ENCODE results near the gene MT3. TPM values are rescaled to one million over a fixed set of nuclear protein-coding genes. Genes with fewer than 3 reads are reported as not detected.

Gene MT3
- total and polyA plus RNA-seq, 2 of the 13 experiments (the other 11 are each of a cell fraction or from before 2014, with no cell fraction given) = not detected

- TF ChIP-seq ZNF512B (CRISPR knock-in tag; IDR thresholded peaks at IDR 0.05; ENCODE audit: borderline replicate concordance) (no peak), MBNL3 (CRISPR knock-in tag; conservative IDR thresholded peaks at IDR 0.05) (no peak), MTF1 (CRISPR knock-in tag; IDR thresholded peaks at IDR 0.05) (no peak), NFATC3 (CRISPR knock-in tag; IDR thresholded peaks at IDR 0.05) (no peak), RARA (CRISPR knock-in tag; IDR thresholded peaks at IDR 0.05) (no peak), ZNF3 (CRISPR knock-in tag; IDR thresholded peaks at IDR 0.05) (no peak), MLX (CRISPR knock-in tag; IDR thresholded peaks at IDR 0.05) (no peak), TP53 (CRISPR knock-in tag; conservative IDR thresholded peaks at IDR 0.05) (no peak), KLF13 (CRISPR knock-in tag; IDR thresholded peaks at IDR 0.05) (no peak), REL (CRISPR knock-in tag; conservative IDR thresholded peaks at IDR 0.05) (0 out of 2 replicates have a peak, but pooled peaks have one; percentile 25), GABPB1 (CRISPR knock-in tag; IDR thresholded peaks at IDR 0.05) (no peak; the same call in 1 of the 2 replicates), ZC3H4 (CRISPR knock-in tag; IDR thresholded peaks at IDR 0.05; ENCODE audit: borderline replicate concordance) (no peak), ZNF34 (CRISPR knock-in tag; IDR thresholded peaks at IDR 0.05; ENCODE audit: borderline replicate concordance) (no peak), ZUFSP (CRISPR knock-in tag; IDR thresholded peaks at IDR 0.05; ENCODE audit: borderline replicate concordance) (no peak), YEATS4 (CRISPR knock-in tag; IDR thresholded peaks at IDR 0.05; ENCODE audit: borderline replicate concordance) (no peak), ZFP41 (CRISPR knock-in tag; IDR thresholded peaks at IDR 0.05; ENCODE audit: borderline replicate concordance) (no peak), RELA (CRISPR knock-in tag; IDR thresholded peaks at IDR 0.05) (no peak), ZNF280B (CRISPR knock-in tag; IDR thresholded peaks at IDR 0.05; ENCODE audit: borderline replicate concordance) (no peak), MYC (CRISPR knock-in tag; IDR thresholded peaks at IDR 0.05; ENCODE audit: borderline replicate concordance) (no peak), ZNF605 (CRISPR knock-in tag; IDR thresholded peaks at IDR 0.05) (no peak; the same call in 1 of the 2 replicates), SATB2 (CRISPR knock-in tag; IDR thresholded peaks at IDR 0.05) (no peak), HNF1B (CRISPR knock-in tag; IDR thresholded peaks at IDR 0.05) (peak; percentile 53; the same call in 1 of the 2 replicates), TBX3 (IDR thresholded peaks at IDR 0.05; ENCODE audit: borderline replicate concordance) (no peak)
Observed at GRCh38 chr16:56610017-56610608, 20.8 kb downstream of the MT3 start (continued).

All from HepG2 (cell line).